ENCODE results near the gene MAPK1.
A peak's percentile ranks its signal among the peaks of the same experiment; 100 is the strongest.

DNA sequence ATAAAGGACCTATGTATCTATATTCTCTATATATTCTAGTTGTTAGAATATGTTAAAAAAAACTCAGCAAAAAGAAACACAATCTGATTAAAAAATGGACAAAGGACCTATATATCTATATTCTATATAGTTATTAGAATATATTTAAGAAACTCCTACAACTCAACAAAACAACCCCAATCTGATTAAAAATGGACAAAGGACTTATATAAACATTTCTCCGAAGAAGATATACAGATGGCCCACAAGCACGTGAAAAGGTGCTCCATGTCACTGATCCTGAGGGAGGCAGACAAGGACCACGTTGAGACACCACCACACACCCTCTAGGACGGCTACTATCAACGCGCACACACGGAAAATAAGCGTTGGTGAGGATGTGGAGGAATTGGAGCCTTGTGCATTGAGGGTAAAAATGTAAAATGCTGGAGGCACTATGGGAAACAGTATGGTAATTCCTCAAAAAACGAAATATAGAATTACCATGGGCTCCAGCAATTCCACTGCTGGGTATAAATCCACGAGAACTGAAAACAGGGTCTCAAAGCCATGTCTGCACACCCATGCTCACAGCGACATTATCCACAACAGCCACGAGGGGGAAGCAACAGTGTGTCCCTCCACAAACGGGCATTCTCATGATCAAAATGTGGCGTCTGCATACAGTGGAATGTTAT, 154.6 kb downstream of the MAPK1 start:
- TF ChIP-seq, protein P1, sequence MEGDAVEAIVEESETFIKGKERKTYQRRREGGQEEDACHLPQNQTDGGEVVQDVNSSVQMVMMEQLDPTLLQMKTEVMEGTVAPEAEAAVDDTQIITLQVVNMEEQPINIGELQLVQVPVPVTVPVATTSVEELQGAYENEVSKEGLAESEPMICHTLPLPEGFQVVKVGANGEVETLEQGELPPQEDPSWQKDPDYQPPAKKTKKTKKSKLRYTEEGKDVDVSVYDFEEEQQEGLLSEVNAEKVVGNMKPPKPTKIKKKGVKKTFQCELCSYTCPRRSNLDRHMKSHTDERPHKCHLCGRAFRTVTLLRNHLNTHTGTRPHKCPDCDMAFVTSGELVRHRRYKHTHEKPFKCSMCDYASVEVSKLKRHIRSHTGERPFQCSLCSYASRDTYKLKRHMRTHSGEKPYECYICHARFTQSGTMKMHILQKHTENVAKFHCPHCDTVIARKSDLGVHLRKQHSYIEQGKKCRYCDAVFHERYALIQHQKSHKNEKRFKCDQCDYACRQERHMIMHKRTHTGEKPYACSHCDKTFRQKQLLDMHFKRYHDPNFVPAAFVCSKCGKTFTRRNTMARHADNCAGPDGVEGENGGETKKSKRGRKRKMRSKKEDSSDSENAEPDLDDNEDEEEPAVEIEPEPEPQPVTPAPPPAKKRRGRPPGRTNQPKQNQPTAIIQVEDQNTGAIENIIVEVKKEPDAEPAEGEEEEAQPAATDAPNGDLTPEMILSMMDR (IDR thresholded peaks at IDR 0.05): peak; percentile 83
- no peak for TF ChIP-seq POLR2AphosphoS5 (IDR thresholded peaks at IDR 0.05; ENCODE audit: low read depth, low read length)
- TF ChIP-seq, protein P2, sequence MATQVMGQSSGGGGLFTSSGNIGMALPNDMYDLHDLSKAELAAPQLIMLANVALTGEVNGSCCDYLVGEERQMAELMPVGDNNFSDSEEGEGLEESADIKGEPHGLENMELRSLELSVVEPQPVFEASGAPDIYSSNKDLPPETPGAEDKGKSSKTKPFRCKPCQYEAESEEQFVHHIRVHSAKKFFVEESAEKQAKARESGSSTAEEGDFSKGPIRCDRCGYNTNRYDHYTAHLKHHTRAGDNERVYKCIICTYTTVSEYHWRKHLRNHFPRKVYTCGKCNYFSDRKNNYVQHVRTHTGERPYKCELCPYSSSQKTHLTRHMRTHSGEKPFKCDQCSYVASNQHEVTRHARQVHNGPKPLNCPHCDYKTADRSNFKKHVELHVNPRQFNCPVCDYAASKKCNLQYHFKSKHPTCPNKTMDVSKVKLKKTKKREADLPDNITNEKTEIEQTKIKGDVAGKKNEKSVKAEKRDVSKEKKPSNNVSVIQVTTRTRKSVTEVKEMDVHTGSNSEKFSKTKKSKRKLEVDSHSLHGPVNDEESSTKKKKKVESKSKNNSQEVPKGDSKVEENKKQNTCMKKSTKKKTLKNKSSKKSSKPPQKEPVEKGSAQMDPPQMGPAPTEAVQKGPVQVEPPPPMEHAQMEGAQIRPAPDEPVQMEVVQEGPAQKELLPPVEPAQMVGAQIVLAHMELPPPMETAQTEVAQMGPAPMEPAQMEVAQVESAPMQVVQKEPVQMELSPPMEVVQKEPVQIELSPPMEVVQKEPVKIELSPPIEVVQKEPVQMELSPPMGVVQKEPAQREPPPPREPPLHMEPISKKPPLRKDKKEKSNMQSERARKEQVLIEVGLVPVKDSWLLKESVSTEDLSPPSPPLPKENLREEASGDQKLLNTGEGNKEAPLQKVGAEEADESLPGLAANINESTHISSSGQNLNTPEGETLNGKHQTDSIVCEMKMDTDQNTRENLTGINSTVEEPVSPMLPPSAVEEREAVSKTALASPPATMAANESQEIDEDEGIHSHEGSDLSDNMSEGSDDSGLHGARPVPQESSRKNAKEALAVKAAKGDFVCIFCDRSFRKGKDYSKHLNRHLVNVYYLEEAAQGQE (IDR thresholded peaks at IDR 0.05; ENCODE audit: insufficient read depth in 1 of 2, low read depth in 2 of 2, low read length in 1 of 2): no peak
